Measurements from ENCODE around the gene CFAP74. TPM values are rescaled to one million over a fixed set of nuclear protein-coding genes. Genes with fewer than 3 reads are reported as not detected.

Gene CFAP74
- total and polyA plus RNA-seq, 2 of the 13 experiments (the other 11 are each of a cell fraction or from before 2014, with no cell fraction given) = 0.27 to 0.62 TPM

DNA sequence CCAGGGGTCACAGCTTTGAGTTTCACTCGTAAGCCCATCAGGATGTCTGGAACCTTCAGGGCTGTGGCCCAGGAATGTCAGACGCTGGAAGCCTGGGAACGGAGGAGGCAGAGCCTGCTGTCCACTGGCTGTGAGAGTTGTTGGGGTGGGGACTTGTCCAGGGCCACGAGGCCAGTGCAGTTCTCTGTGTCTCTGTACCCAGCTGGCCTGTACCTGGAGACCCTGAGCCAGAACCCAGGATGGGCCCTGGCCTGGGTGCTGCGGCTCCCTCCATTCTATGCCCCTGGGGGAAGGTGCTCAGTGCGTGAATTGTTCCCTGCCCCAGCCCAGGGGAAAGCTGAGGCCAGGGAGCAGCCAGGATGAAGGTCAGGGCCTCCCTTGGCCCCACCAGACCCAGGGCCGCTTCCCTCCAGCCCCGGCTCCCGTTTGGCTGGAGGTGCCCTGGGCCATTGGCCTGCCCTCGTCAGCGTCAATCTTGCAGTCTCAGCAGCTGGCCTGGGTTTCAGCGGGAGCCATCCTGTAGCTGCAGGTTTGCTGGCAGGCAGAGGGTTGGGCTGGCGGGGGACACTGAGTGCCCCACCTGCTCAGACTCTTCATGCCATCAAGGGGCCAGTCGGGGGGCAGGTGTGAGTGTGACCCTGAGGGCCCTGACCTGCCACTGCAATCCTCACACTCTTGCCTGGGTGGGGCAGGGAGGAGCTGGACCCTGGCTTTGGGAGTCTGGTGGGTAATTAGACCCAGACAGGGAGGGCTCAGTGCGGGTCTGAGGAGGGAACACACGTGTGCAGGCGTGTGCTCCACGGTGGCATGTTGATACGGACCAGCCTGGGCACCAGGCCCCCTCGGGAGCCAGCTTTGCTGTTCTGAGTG is 89.2 kb downstream of the CFAP74 start (continued):
- TF ChIP-seq ZNF510 (CRISPR knock-in tag; IDR thresholded peaks at IDR 0.05; ENCODE audit: low read depth) (no peak), ZNF891 (CRISPR knock-in tag; IDR thresholded peaks at IDR 0.05) (no peak), IKZF5 (CRISPR knock-in tag; IDR thresholded peaks at IDR 0.05) (no peak), ZNF768 (CRISPR knock-in tag; IDR thresholded peaks at IDR 0.05) (0 out of 2 replicates have a peak, but pooled peaks have one; percentile 11), ZNF674 (CRISPR knock-in tag; IDR thresholded peaks at IDR 0.05; ENCODE audit: low read depth) (no peak), KLF16 (CRISPR knock-in tag; IDR thresholded peaks at IDR 0.05) (no peak), MYNN (CRISPR knock-in tag; IDR thresholded peaks at IDR 0.05; ENCODE audit: low read depth) (no peak)
- TF ChIP-seq, protein P1, sequence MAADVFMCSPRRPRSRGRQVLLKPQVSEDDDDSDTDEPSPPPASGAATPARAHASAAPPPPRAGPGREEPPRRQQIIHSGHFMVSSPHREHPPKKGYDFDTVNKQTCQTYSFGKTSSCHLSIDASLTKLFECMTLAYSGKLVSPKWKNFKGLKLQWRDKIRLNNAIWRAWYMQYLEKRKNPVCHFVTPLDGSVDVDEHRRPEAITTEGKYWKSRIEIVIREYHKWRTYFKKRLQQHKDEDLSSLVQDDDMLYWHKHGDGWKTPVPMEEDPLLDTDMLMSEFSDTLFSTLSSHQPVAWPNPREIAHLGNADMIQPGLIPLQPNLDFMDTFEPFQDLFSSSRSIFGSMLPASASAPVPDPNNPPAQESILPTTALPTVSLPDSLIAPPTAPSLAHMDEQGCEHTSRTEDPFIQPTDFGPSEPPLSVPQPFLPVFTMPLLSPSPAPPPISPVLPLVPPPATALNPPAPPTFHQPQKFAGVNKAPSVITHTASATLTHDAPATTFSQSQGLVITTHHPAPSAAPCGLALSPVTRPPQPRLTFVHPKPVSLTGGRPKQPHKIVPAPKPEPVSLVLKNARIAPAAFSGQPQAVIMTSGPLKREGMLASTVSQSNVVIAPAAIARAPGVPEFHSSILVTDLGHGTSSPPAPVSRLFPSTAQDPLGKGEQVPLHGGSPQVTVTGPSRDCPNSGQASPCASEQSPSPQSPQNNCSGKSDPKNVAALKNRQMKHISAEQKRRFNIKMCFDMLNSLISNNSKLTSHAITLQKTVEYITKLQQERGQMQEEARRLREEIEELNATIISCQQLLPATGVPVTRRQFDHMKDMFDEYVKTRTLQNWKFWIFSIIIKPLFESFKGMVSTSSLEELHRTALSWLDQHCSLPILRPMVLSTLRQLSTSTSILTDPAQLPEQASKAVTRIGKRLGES (CRISPR knock-in tag; IDR thresholded peaks at IDR 0.05; ENCODE audit: borderline replicate concordance) = no peak
- TF ChIP-seq, protein P2, sequence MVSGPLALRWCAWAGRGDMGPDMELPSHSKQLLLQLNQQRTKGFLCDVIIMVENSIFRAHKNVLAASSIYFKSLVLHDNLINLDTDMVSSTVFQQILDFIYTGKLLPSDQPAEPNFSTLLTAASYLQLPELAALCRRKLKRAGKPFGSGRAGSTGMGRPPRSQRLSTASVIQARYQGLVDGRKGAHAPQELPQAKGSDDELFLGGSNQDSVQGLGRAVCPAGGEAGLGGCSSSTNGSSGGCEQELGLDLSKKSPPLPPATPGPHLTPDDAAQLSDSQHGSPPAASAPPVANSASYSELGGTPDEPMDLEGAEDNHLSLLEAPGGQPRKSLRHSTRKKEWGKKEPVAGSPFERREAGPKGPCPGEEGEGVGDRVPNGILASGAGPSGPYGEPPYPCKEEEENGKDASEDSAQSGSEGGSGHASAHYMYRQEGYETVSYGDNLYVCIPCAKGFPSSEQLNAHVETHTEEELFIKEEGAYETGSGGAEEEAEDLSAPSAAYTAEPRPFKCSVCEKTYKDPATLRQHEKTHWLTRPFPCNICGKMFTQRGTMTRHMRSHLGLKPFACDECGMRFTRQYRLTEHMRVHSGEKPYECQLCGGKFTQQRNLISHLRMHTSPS (CRISPR knock-in tag; IDR thresholded peaks at IDR 0.05; ENCODE audit: low read depth) = 0 out of 2 replicates have a peak, but pooled peaks have one; percentile 37

All from HepG2 (cell line).